ENCODE results near the gene ZNF146.

Gene ZNF146

GRCh38 chr19:36196249-36196648, 18.7 kb upstream of the ZNF146 start:
- in situ Hi-C loops (cut with HindIII; ENCODE audit: low sequenced_read_pairs): no loop called here
- TF ChIP-seq CTCF (IDR thresholded peaks at IDR 0.05; ENCODE audit: low read depth, low read length, missing control alignments): no peak
- no peak for DNase-seq (ENCODE audit: low read depth)
- H3K4me3 ChIP-seq (ENCODE audit: low read depth, low read length): no peak overlapping the region

- no peak overlapping the region for H3K4me3 ChIP-seq (ENCODE audit: low read depth, low read length)
- no peak for DNase-seq (ENCODE audit: low read depth)
- TF ChIP-seq CTCF (IDR thresholded peaks at IDR 0.05; ENCODE audit: low read depth, low read length, missing control alignments): no peak
- in situ Hi-C loops (cut with HindIII; ENCODE audit: low sequenced_read_pairs): no loop called here
Observed at GRCh38 chr19:36198119-36198518, 16.8 kb upstream of the ZNF146 start.

- in situ Hi-C loops (cut with HindIII; ENCODE audit: low sequenced_read_pairs): no loop called here
- TF ChIP-seq CTCF (IDR thresholded peaks at IDR 0.05; ENCODE audit: low read depth, low read length, missing control alignments): no peak
- no peak overlapping the region for H3K4me3 ChIP-seq (ENCODE audit: low read depth, low read length)
- DNase-seq (ENCODE audit: low read depth): no peak
Observed at GRCh38 chr19:36201684-36202083, 13.2 kb upstream of the ZNF146 start.

GRCh38 chr19:36203293-36203692, 11.6 kb upstream of the ZNF146 start:
- no peak for DNase-seq (ENCODE audit: low read depth)
- in situ Hi-C loops (cut with HindIII; ENCODE audit: low sequenced_read_pairs): no loop called here
- H3K4me3 ChIP-seq (ENCODE audit: low read depth, low read length): no peak overlapping the region
- no peak for TF ChIP-seq CTCF (IDR thresholded peaks at IDR 0.05; ENCODE audit: low read depth, low read length, missing control alignments)

GRCh38 chr19:36207605-36208252, 7.2 kb upstream of the ZNF146 start:
- in situ Hi-C loops (cut with HindIII; ENCODE audit: low sequenced_read_pairs): no loop called here
- DNase-seq (ENCODE audit: low read depth): no peak
- no peak overlapping the region for H3K4me3 ChIP-seq (ENCODE audit: low read depth, low read length)
- TF ChIP-seq CTCF (IDR thresholded peaks at IDR 0.05; ENCODE audit: low read depth, low read length, missing control alignments): no peak

GRCh38 chr19:36209372-36209771, 5.5 kb upstream of the ZNF146 start:
- in situ Hi-C loops (cut with HindIII; ENCODE audit: low sequenced_read_pairs): no loop called here
- no peak overlapping the region for H3K4me3 ChIP-seq (ENCODE audit: low read depth, low read length)
- no peak for DNase-seq (ENCODE audit: low read depth)
- TF ChIP-seq CTCF (IDR thresholded peaks at IDR 0.05; ENCODE audit: low read depth, low read length, missing control alignments): no peak

Data from astrocyte of the cerebellum (primary cell).